NCI-H2029 (cell line): ENCODE measurements around the gene NT5C2.

Experiments used
- DNase-seq: peaks from one replicate; lab custom pipeline; 2025; lab: John Stamatoyannopoulos, UW

Gene NT5C2

DNA sequence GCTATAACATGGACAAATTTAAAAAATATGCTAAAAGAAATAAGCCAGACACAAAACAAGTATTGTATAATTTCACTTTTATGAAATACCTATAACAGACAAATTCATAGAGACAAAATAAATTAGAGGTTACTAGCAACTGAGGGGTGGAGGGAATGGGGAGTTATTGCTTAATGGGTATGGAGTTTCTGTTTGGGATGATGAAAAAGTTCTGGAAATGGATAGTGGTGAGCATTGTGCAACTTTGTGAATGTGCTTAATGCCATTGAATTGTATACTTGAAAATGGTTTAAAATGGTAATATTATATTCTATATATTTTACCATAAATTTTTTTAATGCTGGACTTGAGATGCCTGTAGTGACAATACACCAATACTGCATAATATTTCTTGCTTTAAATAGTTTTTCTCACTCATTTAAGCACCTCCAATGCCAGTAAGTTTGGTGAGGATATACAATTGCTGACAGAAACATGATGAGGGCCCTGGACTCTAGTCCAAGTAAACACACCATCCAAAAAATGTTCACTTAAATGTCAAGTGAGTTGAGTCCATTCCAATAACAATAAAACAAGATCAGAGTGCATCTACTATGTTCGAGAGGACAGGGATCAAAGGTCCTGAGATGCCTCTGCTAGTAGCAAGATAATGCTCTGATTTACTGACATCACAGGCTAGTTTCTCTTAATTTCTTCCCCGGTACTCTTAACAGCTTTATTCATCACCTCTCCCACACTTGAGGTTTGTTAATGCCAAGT is 71.9 kb downstream of the NT5C2 start:
- DNase-seq = no peak

- DNase-seq = no peak
These were observed 72.5 kb downstream of the NT5C2 start for GRCh38 chr10:103120546-103120945.

GRCh38 chr10:103117247-103117646 is 75.8 kb downstream of the NT5C2 start:
- no peak for DNase-seq

GRCh38 chr10:103114876-103115275 is 78.2 kb downstream of the NT5C2 start:
- DNase-seq = no peak

DNA sequence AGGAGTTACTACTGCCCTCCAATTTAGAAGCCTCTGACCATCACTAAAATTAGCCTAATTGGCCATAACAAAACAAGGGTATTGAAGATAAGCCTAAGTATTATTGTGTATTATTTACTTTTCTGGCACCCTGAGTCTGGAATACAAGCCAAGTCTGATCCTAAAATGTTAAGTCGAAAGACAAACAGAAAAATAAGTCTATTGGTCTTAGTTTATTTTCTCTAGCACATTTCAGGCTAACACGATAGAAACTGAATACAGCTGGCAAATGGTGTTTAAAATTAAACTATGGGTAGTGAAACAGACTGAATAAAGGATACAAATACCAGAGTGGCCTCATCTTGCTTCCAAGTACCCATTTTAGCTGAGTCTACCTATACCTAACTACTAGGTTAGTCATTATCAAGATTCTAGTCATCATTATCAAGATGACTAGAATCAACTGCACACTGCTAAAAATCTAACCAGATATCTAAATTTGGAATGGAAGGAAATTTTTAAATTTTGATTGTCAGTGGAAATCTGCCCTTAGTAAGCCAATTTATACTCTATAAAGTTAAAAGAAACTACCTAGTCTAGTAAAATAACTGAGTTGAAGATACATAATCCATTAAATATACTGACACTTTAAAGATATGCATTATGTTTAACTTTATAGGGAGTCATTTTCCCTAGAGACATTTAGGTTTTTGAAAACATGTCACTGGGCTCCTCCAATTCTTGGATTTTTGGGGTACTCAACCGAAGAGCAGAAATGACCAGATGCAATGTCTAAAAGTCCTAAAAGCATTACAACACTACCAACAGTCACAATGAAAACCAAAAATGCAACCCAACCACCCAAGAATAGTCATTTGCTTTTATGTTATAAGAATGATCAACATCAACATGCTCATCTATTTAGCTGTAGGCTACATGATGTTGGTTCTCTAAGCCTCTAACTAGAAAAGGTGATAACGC is 80.9 kb downstream of the NT5C2 start:
- DNase-seq = no peak

- no peak for DNase-seq
These were observed 81.8 kb downstream of the NT5C2 start for GRCh38 chr10:103111031-103111917.

DNA sequence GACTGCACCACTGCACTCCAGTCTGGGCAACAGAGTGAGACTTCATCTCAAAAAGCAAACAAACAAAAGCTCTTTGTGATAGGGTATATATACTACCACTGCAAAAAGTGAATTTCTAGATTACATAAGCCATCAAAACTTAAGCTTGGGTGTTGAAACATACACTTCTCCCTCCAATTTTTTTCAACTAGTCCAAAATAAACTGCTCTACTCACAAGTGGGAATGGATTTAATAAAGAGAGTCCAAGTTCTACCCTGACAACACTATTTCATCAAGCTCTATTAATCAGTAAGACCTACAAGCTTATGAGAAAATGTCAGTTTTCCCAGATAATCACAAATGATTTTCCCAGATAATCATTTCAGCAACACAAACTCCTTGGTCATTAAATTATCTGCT is 82.7 kb downstream of the NT5C2 start:
- no peak for DNase-seq

DNA sequence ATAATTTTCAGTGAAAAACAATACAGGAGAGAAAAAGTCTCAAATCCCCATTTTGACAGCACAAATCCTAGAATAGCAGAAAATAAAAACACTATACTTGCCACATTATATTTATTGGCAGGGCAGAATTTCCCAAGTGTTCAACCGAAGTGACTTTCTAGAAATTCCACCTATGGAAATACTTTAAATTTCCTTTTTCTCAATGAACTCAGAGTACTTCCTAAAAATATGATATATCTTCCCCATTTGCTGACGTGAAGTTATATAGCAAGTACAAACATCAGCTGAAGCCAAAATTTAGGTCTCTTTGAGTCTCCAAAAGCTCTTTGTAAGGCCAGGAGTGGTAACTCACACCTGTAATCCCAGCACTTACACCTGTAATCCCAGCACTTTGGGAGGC is 83.3 kb downstream of the NT5C2 start:
- no peak for DNase-seq

- no peak for DNase-seq
These were observed 86.5 kb downstream of the NT5C2 start for GRCh38 chr10:103106539-103106938.

GRCh38 chr10:103105462-103105861 is 87.6 kb downstream of the NT5C2 start:
- no peak for DNase-seq

GRCh38 chr10:103104721-103105120 is 88.4 kb downstream of the NT5C2 start:
- DNase-seq = no peak

DNA sequence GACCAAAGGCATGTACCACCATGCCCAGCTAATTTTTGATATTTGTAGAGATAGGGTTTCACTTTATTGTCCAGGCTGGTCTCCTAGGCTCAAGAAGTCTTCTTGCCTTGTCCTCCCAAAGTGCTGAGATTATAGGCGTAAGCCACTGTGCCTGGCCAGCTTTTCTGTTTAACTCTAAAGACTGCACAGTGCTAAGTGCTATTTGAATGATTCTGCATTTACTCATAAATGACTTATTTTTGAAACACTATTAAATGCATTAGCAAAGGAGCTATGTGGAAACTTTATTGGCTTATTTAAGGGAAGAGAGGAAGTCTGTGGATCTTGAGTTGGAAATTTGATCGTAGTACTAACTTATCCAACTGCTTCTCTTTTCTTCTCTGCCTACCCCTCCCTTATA is 89.1 kb downstream of the NT5C2 start:
- no peak for DNase-seq

DNA sequence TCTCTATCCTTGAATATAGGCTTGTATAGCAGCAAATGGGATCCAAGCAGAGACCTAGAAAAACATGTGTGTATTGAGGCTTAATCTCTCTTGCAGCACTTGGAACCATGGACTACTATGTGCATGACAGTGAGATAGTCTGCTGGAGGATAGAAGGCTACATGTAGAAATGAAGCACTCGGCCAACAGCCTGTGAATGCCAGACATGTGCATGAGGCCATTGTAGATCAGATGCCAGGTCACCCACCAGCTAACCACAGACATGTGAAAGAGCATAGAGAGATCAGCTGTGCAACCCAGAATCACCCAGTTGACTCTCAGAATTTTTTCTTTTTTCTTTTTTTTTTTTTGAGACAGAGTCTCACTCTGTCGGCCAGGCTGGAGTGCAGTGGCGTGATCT is 90.9 kb downstream of the NT5C2 start:
- no peak for DNase-seq

GRCh38 chr10:103100620-103101019 is 92.5 kb downstream of the NT5C2 start:
- no peak for DNase-seq

- DNase-seq = no peak
These were observed 94.8 kb downstream of the NT5C2 start for GRCh38 chr10:103098240-103098639.

DNA sequence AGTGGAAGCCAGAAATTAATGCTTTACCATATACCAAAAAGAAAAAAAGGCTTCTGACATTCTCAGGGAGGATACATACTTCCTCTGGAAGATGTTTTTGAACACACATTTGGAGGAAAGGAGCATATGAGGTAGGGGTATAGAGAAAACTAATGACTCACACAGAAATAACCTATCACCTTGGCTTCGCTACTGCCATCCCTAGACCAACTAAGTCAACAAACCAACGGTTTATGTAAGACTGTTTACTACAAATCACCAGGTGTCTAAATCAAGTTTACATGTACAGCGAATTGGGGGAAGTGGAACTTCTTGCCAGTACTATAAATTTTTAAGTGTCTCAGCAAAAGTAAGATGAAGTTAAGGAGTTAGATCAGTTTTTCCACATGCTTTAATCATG is 96.9 kb downstream of the NT5C2 start:
- no peak for DNase-seq

DNA sequence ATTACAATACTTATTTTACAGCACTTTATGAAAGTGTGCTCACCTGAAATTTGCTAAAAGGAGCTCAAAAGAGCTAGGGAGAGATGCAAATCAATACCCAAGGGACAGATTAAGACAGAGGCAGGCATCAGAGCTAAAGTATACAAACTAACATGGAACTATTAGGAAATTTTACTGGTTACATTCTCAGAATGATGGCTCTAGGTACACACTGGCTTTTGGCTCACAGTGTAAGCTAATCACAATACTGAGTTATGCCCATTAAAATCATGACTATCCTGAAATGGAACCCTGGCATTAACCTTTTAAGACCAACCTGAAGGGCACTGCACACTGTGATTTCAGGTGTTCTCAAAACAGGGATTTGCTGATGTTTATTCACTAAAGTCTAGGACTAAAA is 98.1 kb downstream of the NT5C2 start:
- DNase-seq = no peak

DNA sequence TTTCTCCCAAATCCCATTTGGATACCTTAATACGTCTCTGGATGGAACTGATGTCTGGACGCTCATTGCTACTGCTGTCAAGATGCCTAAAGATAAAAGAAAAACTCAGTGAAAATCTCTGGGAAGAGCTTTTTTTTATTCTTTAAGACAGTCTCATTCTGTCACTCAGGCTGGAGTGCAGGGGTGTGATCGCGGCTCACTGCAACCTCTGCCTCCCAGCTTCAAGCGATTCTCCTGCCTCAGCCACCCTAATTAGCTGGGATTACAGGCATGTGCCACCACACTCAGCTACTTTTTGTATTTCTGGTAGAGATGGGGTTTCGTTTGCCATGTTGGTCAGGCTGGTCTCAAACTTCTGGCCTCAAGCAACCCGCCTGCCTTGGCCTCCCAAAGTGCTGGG is 102.2 kb downstream of the NT5C2 start:
- DNase-seq = no peak

GRCh38 chr10:103089493-103089892 is 103.6 kb downstream of the NT5C2 start:
- DNase-seq = no peak

DNA sequence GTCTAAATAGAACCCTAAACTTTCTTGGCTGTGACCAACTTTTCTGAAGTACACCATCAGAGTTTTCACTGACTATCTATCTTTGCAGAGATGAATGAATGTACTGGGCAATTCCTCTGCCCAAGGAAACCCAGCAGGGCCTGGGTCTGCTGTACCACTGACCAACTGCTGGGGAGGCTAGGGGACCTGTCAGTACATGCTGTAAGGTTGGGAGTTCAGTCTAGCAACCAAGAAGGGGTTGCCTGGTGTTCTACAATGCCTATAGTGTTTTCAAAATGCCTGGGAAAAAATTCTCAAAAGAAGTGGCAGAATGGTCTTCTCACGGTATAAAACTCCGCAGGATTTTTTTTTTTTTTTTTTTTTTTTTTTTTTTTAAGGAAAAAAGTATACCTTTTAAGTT is 106.3 kb downstream of the NT5C2 start:
- no peak for DNase-seq

DNA sequence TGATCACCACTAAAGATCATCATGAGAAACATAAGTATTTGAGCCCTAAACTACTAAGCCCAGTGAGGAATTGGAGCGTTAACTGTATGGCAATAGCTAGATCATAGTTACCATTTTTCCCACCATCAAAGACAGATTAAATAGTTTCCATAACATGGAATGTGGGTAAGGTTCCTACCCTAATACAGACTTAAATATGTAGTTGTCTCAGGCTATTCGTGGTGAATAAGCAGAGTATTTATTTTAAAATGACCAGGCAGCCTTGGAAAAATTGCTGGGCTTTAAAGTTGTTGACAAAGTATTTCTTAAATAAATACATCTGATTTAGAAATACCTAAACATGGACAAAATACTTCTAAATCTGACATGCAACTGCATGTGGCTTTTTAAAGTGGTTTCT is 106.8 kb downstream of the NT5C2 start:
- DNase-seq = no peak

- DNase-seq = no peak
These were observed 109.1 kb downstream of the NT5C2 start for GRCh38 chr10:103083977-103084320.
